ENCODE results near the gene SOCS1. TPM values are rescaled to one million over a fixed set of nuclear protein-coding genes. Genes with fewer than 3 reads are reported as not detected.

The SOCS1 gene
- polyA plus RNA-seq, 1 donor from 2014 or later, result not detected

DNA sequence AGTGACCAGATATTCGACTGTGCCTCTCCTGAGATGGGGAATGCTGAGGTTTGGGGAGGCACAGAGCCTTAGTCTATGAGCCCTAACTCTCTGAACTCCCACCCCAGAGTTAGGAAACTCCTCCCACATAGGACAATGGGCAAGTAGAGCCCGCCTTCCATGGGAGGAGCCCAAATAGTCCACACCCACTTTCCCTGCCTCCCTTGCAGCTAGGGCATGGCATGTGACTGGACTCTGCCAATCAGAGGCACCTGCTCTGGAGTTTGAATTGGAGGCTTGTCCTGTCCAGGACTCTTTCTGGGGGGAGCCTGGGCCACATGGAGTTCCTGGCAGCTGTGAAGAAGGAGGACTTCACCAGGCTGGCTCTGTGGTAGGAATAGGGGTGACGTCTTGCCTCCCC, 48.4 kb downstream of the SOCS1 start:
- Histone ChIP-seq H3K9ac (ENCODE audit: low read length) (no peak overlapping the region), H3K27me3 (ENCODE audit: insufficient read depth, low read depth, low read length) (no peaks in the 10 kb centered on the region), H3K4me3 (ENCODE audit: low read length) (no peak overlapping the region), H3K27ac (ENCODE audit: low read length) (no peak overlapping the region), H3K4me2 (ENCODE audit: low read length) (no peak overlapping the region), H2AFZ (ENCODE audit: low read depth, low read length) (no peak overlapping the region), H3K9me3 (ENCODE audit: low read length) (peaks cover 5% of the 10 kb centered on the region), H3F3A (ENCODE audit: insufficient read depth, low read length, poor library complexity, severe bottlenecking) (no peaks in the 10 kb centered on the region), H4K20me1 (ENCODE audit: insufficient read depth) (no peaks in the 10 kb centered on the region), H3K9me2 (ENCODE audit: insufficient read depth, low read length) (no peaks in the 10 kb centered on the region), H3K79me2 (replicated peaks; ENCODE audit: insufficient read depth, low read length) (no peaks in the 10 kb centered on the region), H3K36me3 (ENCODE audit: insufficient read depth, low read length) (no peaks in the 10 kb centered on the region)
- no peak for TF ChIP-seq TAF1 (IDR thresholded peaks at IDR 0.05; ENCODE audit: low read depth)

DNA sequence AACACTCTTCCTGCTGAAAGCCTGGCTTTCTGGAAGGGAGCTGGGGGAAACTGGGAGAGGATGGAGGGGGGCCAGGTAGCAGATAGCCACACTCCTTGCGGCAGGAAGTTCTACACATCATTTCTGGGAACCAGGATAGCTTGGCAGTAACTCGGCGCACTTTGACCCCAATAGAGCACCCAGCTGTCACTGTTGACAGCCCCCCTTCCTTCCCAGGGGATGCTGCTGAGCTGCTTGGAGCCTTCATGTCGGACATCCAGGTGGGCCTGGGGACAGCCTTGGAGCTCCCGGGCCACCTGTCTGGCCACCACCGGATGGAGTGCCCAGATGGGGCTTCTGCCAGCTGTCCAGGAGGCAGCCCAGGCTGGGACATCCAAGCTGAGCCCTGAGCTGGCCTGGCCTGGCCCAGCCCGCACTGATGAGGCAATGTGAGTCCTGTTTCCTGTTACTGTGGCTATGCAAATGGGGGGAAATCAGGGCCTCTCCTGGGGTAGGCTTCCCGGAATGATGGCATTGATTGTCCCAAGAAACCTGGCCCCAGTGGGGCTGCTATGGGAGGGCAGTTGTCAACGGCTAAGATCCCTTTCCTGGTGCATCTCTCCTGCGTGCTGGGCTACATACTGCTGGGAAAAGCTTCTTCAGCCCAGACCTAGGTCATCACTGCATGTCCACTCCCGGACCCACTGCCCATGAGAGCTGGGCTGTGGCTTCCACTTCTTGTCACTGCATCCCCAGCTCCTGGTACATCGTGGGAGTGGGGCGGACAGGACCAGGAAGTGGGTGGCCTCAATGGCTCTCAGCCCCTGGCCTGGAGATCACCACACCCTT, 50.0 kb downstream of the SOCS1 start:
- H3K9me3 ChIP-seq (ENCODE audit: low read length), result peaks cover 5% of the 10 kb centered on the region
- TF ChIP-seq SMC3 (conservative IDR thresholded peaks at IDR 0.05; ENCODE audit: poor library complexity) (no peak), EZH2 (IDR thresholded peaks at IDR 0.05; ENCODE audit: borderline replicate concordance, insufficient read depth, low read length, poor library complexity, severe bottlenecking) (no peak), POLR2AphosphoS5 (IDR thresholded peaks at IDR 0.05) (no peak), RAD21 (conservative IDR thresholded peaks at IDR 0.05) (no peak), MXI1 (conservative IDR thresholded peaks at IDR 0.05; ENCODE audit: poor library complexity, severe bottlenecking) (no peak), EP300 (conservative IDR thresholded peaks at IDR 0.05; ENCODE audit: poor library complexity, severe bottlenecking) (no peak), TAF1 (IDR thresholded peaks at IDR 0.05; ENCODE audit: low read depth) (no peak)
- TF ChIP-seq, protein P1, sequence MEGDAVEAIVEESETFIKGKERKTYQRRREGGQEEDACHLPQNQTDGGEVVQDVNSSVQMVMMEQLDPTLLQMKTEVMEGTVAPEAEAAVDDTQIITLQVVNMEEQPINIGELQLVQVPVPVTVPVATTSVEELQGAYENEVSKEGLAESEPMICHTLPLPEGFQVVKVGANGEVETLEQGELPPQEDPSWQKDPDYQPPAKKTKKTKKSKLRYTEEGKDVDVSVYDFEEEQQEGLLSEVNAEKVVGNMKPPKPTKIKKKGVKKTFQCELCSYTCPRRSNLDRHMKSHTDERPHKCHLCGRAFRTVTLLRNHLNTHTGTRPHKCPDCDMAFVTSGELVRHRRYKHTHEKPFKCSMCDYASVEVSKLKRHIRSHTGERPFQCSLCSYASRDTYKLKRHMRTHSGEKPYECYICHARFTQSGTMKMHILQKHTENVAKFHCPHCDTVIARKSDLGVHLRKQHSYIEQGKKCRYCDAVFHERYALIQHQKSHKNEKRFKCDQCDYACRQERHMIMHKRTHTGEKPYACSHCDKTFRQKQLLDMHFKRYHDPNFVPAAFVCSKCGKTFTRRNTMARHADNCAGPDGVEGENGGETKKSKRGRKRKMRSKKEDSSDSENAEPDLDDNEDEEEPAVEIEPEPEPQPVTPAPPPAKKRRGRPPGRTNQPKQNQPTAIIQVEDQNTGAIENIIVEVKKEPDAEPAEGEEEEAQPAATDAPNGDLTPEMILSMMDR (IDR thresholded peaks at IDR 0.05; ENCODE audit: poor library complexity, severe bottlenecking), result no peak
- no peaks in the 10 kb centered on the region for H3K36me3 ChIP-seq (ENCODE audit: insufficient read depth, low read length)
- H2AFZ ChIP-seq (ENCODE audit: low read depth, low read length), result no peak overlapping the region
- no peak overlapping the region for H3K4me3 ChIP-seq (ENCODE audit: low read length)
- no peaks in the 10 kb centered on the region for H3K9me2 ChIP-seq (ENCODE audit: insufficient read depth, low read length)
- H3K79me2 ChIP-seq (replicated peaks; ENCODE audit: insufficient read depth, low read length), result no peaks in the 10 kb centered on the region
- H3K4me2 ChIP-seq (ENCODE audit: low read length), result no peak overlapping the region
- H4K20me1 ChIP-seq (ENCODE audit: insufficient read depth), result no peaks in the 10 kb centered on the region
- H3K9ac ChIP-seq (ENCODE audit: low read length), result no peak overlapping the region
- H3K27ac ChIP-seq (ENCODE audit: low read length), result no peak overlapping the region
- H3F3A ChIP-seq (ENCODE audit: insufficient read depth, low read length, poor library complexity, severe bottlenecking), result no peaks in the 10 kb centered on the region
- no peaks in the 10 kb centered on the region for H3K27me3 ChIP-seq (ENCODE audit: insufficient read depth, low read depth, low read length)

DNA sequence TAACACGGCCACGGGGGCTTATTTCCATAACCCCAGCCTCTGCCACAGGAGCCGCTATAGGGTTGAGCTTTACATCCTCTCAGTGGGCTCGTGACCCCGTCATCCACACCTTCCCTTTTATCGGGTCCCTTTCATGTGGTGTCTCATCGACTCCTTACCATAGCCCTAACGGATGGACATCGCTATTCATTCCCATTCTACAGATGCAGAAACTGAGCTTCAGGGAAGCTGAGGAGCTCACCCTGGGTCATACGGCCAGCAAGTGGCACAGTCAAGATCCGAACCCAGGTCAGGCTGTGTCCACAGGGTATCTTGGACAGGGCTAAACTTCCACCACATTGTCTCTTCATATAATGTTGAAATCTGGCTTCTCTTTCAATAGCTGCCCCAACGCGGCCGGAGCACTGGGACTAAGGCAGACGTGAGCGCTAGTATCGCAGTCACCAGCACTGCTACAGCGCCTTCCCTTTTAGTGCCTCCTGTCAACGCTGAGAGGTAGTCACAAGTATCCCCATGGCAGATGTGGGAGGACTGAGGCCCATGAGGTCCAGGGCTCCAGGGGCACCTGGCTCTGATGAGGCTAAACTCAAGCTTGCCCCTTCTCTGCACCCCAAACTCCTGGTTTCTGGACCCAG, 50.8 kb downstream of the SOCS1 start:
- Histone ChIP-seq H3K4me2 (ENCODE audit: low read length) (no peak overlapping the region), H2AFZ (ENCODE audit: low read depth, low read length) (no peak overlapping the region), H3K27me3 (ENCODE audit: insufficient read depth, low read depth, low read length) (no peaks in the 10 kb centered on the region), H3K9me3 (ENCODE audit: low read length) (peaks cover 5% of the 10 kb centered on the region), H3K79me2 (replicated peaks; ENCODE audit: insufficient read depth, low read length) (no peaks in the 10 kb centered on the region), H3K36me3 (ENCODE audit: insufficient read depth, low read length) (no peaks in the 10 kb centered on the region), H3K4me3 (ENCODE audit: low read length) (no peak overlapping the region), H3K9ac (ENCODE audit: low read length) (no peak overlapping the region), H3K27ac (ENCODE audit: low read length) (no peak overlapping the region), H3F3A (ENCODE audit: insufficient read depth, low read length, poor library complexity, severe bottlenecking) (no peaks in the 10 kb centered on the region), H3K9me2 (ENCODE audit: insufficient read depth, low read length) (no peaks in the 10 kb centered on the region), H4K20me1 (ENCODE audit: insufficient read depth) (no peaks in the 10 kb centered on the region)
- TF ChIP-seq, protein P2, sequence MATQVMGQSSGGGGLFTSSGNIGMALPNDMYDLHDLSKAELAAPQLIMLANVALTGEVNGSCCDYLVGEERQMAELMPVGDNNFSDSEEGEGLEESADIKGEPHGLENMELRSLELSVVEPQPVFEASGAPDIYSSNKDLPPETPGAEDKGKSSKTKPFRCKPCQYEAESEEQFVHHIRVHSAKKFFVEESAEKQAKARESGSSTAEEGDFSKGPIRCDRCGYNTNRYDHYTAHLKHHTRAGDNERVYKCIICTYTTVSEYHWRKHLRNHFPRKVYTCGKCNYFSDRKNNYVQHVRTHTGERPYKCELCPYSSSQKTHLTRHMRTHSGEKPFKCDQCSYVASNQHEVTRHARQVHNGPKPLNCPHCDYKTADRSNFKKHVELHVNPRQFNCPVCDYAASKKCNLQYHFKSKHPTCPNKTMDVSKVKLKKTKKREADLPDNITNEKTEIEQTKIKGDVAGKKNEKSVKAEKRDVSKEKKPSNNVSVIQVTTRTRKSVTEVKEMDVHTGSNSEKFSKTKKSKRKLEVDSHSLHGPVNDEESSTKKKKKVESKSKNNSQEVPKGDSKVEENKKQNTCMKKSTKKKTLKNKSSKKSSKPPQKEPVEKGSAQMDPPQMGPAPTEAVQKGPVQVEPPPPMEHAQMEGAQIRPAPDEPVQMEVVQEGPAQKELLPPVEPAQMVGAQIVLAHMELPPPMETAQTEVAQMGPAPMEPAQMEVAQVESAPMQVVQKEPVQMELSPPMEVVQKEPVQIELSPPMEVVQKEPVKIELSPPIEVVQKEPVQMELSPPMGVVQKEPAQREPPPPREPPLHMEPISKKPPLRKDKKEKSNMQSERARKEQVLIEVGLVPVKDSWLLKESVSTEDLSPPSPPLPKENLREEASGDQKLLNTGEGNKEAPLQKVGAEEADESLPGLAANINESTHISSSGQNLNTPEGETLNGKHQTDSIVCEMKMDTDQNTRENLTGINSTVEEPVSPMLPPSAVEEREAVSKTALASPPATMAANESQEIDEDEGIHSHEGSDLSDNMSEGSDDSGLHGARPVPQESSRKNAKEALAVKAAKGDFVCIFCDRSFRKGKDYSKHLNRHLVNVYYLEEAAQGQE (IDR thresholded peaks at IDR 0.05; ENCODE audit: borderline replicate concordance), result no peak
- TF ChIP-seq EP300 (conservative IDR thresholded peaks at IDR 0.05; ENCODE audit: poor library complexity, severe bottlenecking) (no peak), POLR2AphosphoS5 (IDR thresholded peaks at IDR 0.05) (no peak), MXI1 (conservative IDR thresholded peaks at IDR 0.05; ENCODE audit: poor library complexity, severe bottlenecking) (no peak), SMC3 (conservative IDR thresholded peaks at IDR 0.05; ENCODE audit: poor library complexity) (no peak), EZH2 (IDR thresholded peaks at IDR 0.05; ENCODE audit: borderline replicate concordance, insufficient read depth, low read length, poor library complexity, severe bottlenecking) (no peak), TAF1 (IDR thresholded peaks at IDR 0.05; ENCODE audit: low read depth) (no peak), RAD21 (conservative IDR thresholded peaks at IDR 0.05) (no peak)
- TF ChIP-seq, protein P1 (IDR thresholded peaks at IDR 0.05; ENCODE audit: poor library complexity, severe bottlenecking), result no peak
